ENCODE measurements around the gene MISP. TPM values are rescaled to one million over a fixed set of nuclear protein-coding genes. Genes with fewer than 3 reads are reported as not detected.

Gene MISP
- total RNA-seq, 1 experiment from 2014 or later: 5.8 TPM

- Histone ChIP-seq H3K4me1 (ENCODE audit: control insufficient read depth, insufficient read depth, low read length) (no peaks in the 10 kb centered on the region), H3K9me3 (ENCODE audit: control insufficient read depth, insufficient read depth, low read depth, low read length) (no peaks in the 10 kb centered on the region), H3K27ac (ENCODE audit: low read length) (no peak overlapping the region), H3K4me3 (ENCODE audit: low read depth in 2 of 2, low read length in 2 of 2) (no peak overlapping the region), H3K36me3 (ENCODE audit: control insufficient read depth, insufficient read depth, low read length) (peaks cover 3% of the 10 kb centered on the region), H3K27me3 (ENCODE audit: control insufficient read depth, insufficient read depth, low read length) (no peaks in the 10 kb centered on the region)
- TF ChIP-seq POLR2AphosphoS5 (IDR thresholded peaks at IDR 0.05; ENCODE audit: low read depth, low read length) (no peak; the same call in 1 of the 2 replicates), SIN3A (IDR thresholded peaks at IDR 0.05; ENCODE audit: borderline replicate concordance, insufficient read depth, low read depth, low read length) (no peak), CTCF (IDR thresholded peaks at IDR 0.05) (no peak), TCF7L2 (IDR thresholded peaks at IDR 0.05; ENCODE audit: low read depth, low read length) (no peak), REST (IDR thresholded peaks at IDR 0.05; ENCODE audit: insufficient read depth in 1 of 2, low read depth in 2 of 2, low read length in 1 of 2) (no peak)
- DNase-seq (ENCODE audit: low read depth, low spot score) (no peak), ATAC-seq (peak; percentile 11; the same call in 1 of the 2 replicates)
- intact Hi-C loops (cut with micrococcal nuclease; ENCODE audit: unreplicated experiment) (no loop called here), in situ Hi-C loops (cut with HindIII; ENCODE audit: low pct_unique_long_range_greater_than_20kb, low sequenced_read_pairs) (no loop called here)
- ChIA-PET POLR2A (no interaction called here), CTCF (no interaction called here)
- BruUV-seq (replicated peaks): no TSS peak
Measured at GRCh38 chr19:813219-814151, 62.6 kb downstream of the MISP start.

Small RNAs within 50 kb of the gene (microRNA-seq; reads per million reads assigned to microRNA genes)
- 27.6 reads per million, percentile 42 among the genes with 10 or more reads in this experiment for gene MIR3187 (ENCODE audit: unreplicated experiment)
- 8.9 reads per million, percentile 27 among the genes with 10 or more reads in this experiment for gene MIR4745 (ENCODE audit: unreplicated experiment)

Other genes starting within 250 kb of the MISP start
- 17.6 TPM for gene TPGS1, start 243.6 kb upstream of the MISP start, total RNA-seq (2021; ENCODE audit: unreplicated experiment)
- 80.5 TPM for gene CDC34, start 219.4 kb upstream of the MISP start, total RNA-seq (2021; ENCODE audit: unreplicated experiment)
- 0.69 TPM for gene GZMM, start 207.1 kb upstream of the MISP start, total RNA-seq (2021; ENCODE audit: unreplicated experiment)
- gene BSG, start 178.5 kb upstream of the MISP start, total RNA-seq (2021; ENCODE audit: unreplicated experiment): 653 TPM
- 15.1 TPM for gene HCN2, start 161.2 kb upstream of the MISP start, total RNA-seq (2021; ENCODE audit: unreplicated experiment)
- gene POLRMT, start 117.6 kb upstream of the MISP start, total RNA-seq (2021; ENCODE audit: unreplicated experiment): 56.0 TPM
- 0.72 TPM for gene FGF22, start 111.2 kb upstream of the MISP start, total RNA-seq (2021; ENCODE audit: unreplicated experiment)
- gene RNF126, start 87.9 kb upstream of the MISP start, total RNA-seq (2021; ENCODE audit: unreplicated experiment): 61.2 TPM
- 32.5 TPM for gene FSTL3, start 74.7 kb upstream of the MISP start, total RNA-seq (2021; ENCODE audit: unreplicated experiment)
- gene PRSS57, start 55.7 kb upstream of the MISP start, total RNA-seq (2021; ENCODE audit: unreplicated experiment): not detected
- 14.4 TPM for gene PALM, start 42.2 kb upstream of the MISP start, total RNA-seq (2021; ENCODE audit: unreplicated experiment)
- gene PTBP1, start 46.3 kb downstream of the MISP start, total RNA-seq (2021; ENCODE audit: unreplicated experiment): 515 TPM
- gene PLPPR3, start 70.8 kb downstream of the MISP start, total RNA-seq (2021; ENCODE audit: unreplicated experiment): 63.7 TPM
- 5.8 TPM for gene AZU1, start 76.7 kb downstream of the MISP start, total RNA-seq (2021; ENCODE audit: unreplicated experiment)
- 1.5 TPM for gene PRTN3, start 89.9 kb downstream of the MISP start, total RNA-seq (2021; ENCODE audit: unreplicated experiment)
- 0.57 TPM for gene ELANE, start 101.2 kb downstream of the MISP start, total RNA-seq (2021; ENCODE audit: unreplicated experiment)
- 9.9 TPM for gene CFD, start 108.6 kb downstream of the MISP start, total RNA-seq (2021; ENCODE audit: unreplicated experiment)
- 39.5 TPM for gene MED16, start 142.1 kb downstream of the MISP start, total RNA-seq (2021; ENCODE audit: unreplicated experiment)
- gene RNU6-9, start 142.4 kb downstream of the MISP start, total RNA-seq (2021; ENCODE audit: unreplicated experiment): not detected
- gene R3HDM4, start 162.1 kb downstream of the MISP start, total RNA-seq (2021; ENCODE audit: unreplicated experiment): 43.5 TPM
- 0.92 TPM for gene KISS1R, start 166.2 kb downstream of the MISP start, total RNA-seq (2021; ENCODE audit: unreplicated experiment)
- gene ARID3A, start 174.9 kb downstream of the MISP start, total RNA-seq (2021; ENCODE audit: unreplicated experiment): 28.9 TPM
- 44.0 TPM for gene WDR18, start 233.2 kb downstream of the MISP start, total RNA-seq (2021; ENCODE audit: unreplicated experiment)
- gene GRIN3B, start 249.3 kb downstream of the MISP start, total RNA-seq (2021; ENCODE audit: unreplicated experiment): 4.6 TPM

Measured in Panc1 (cell line).